AG10803 (cell line): ENCODE measurements around the gene DNAH10.

Source experiments
- DNase-seq: peaks from one replicate; pipeline ENCODE4 v3.0.0; 2010; ENCODE audit warnings: low read depth
- H3K4me3 ChIP-seq: 2 replicates; pipeline ENCODE4 v1.5.1; 2011; ENCODE audit warnings: mild to moderate bottlenecking, low read length, control low read depth
- TF ChIP-seq, protein P1 (sequence below): conservative IDR thresholded peaks from 2 replicates; pipeline ENCODE4 v1.5.1; 2011; ENCODE audit warnings: mild to moderate bottlenecking, low read length, control low read depth, inconsistent platforms

Gene DNAH10

DNA sequence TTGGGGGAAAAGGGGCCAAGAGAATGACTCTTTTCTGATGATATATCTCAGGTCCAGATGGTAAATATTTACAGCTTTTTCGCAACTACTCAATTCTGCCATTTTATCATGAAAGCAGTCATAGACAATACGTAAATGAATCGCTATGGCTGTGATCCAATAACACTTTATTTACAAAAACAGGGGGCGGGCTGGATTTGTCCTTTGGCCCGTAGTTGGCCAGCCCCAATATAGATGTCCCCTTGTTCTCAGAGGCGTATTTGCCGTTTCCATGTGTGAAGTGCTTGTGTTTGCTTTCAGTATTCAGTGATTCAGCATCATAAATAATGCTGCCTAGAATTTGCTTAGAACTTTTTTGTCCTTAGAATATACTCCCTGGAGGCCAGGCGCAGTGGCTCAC, 133.3 kb downstream of the DNAH10 start:
- TF ChIP-seq, protein P1, sequence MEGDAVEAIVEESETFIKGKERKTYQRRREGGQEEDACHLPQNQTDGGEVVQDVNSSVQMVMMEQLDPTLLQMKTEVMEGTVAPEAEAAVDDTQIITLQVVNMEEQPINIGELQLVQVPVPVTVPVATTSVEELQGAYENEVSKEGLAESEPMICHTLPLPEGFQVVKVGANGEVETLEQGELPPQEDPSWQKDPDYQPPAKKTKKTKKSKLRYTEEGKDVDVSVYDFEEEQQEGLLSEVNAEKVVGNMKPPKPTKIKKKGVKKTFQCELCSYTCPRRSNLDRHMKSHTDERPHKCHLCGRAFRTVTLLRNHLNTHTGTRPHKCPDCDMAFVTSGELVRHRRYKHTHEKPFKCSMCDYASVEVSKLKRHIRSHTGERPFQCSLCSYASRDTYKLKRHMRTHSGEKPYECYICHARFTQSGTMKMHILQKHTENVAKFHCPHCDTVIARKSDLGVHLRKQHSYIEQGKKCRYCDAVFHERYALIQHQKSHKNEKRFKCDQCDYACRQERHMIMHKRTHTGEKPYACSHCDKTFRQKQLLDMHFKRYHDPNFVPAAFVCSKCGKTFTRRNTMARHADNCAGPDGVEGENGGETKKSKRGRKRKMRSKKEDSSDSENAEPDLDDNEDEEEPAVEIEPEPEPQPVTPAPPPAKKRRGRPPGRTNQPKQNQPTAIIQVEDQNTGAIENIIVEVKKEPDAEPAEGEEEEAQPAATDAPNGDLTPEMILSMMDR = no peak
- no peak for DNase-seq
- no peak overlapping the region for H3K4me3 ChIP-seq

DNA sequence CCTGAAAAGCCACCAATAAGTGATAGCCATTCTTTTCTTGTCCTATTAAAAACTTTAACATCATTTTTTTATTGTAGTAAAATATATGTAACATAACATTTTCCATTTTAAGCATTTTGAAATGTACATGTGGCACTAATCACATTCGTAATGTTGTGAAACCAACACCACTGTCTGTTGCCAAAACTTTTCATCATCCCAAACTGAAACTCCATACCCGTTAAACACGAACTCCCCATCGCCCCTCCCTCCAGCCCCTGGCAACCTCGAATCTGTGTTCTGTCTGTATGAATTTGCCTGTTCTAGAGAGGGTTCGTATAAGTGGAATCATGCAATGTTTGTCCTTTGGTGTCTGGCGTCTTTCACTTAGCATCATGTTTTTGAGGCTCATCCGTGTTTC, 134.7 kb downstream of the DNAH10 start:
- peak overlapping the region; percentile 57 for H3K4me3 ChIP-seq
- DNase-seq = peak; percentile 89

DNA sequence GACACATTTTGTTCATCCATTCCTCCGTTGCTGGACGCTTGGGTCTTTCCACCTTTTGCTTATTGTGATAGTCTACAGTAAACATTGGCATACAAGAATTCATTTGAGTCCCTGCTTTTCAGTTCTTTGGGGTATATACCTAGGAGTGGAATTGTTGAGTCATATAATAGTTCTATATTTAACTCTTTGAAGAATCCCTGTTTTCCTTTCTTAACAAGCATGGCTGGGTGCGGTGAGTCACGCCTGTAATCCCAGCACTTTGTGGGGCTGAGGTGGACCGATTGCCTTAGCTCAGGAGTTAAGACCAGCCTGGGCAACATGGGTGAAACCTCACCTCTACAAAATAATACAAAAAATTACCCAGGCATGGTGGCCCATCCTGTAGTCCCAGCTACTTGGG, 135.1 kb downstream of the DNAH10 start:
- H3K4me3 ChIP-seq = peak overlapping the region; percentile 57

More for the DNA sequence above, 134.7 kb downstream of the DNAH10 start:
- TF ChIP-seq, protein P1 = no peak

DNA sequence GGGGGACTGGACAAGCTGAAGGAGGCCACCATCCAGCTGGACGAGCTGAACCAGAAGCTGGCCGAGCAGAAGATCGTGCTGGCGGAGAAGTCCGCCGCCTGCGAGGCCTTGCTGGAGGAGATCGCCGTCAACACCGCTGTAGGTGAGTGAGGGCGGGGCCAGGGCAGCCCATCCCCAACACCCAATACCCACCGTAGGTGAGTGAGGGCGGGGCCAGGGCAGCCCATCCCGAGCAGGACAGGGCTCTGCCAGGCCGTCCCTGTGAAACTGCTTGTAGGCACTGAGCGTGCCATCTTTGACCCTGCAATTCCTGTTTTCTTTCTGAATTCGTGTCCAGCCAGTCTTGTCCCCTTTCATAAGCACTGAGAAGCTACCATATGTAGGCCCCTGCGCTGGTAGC, 136.6 kb downstream of the DNAH10 start:
- no peak for DNase-seq
- H3K4me3 ChIP-seq = no peak overlapping the region
- TF ChIP-seq, protein P1 = no peak

More for the DNA sequence above, 135.1 kb downstream of the DNAH10 start:
- TF ChIP-seq, protein P1 = no peak
- DNase-seq = peak; percentile 71

DNA sequence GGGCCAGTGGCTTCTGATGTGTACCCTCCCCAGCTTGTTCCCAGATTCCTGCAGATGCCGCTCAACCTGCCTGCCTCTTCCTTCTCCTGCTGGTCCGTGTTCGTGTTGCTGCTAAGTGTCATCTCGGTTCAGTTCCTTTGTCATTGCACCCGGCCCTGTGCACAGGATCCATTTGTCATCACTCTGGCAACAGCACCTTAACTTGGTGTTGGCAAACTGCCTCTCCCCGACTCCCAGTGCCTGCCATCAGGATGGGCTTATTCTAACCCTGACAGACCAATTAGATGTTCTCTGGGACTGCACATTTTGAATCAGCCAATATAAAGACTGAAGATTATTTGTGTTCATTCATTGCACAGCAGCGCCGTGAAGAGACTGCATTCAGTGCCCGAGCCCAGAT, 137.3 kb downstream of the DNAH10 start:
- H3K4me3 ChIP-seq = no peak overlapping the region
- TF ChIP-seq, protein P1 = no peak
- DNase-seq = no peak

DNA sequence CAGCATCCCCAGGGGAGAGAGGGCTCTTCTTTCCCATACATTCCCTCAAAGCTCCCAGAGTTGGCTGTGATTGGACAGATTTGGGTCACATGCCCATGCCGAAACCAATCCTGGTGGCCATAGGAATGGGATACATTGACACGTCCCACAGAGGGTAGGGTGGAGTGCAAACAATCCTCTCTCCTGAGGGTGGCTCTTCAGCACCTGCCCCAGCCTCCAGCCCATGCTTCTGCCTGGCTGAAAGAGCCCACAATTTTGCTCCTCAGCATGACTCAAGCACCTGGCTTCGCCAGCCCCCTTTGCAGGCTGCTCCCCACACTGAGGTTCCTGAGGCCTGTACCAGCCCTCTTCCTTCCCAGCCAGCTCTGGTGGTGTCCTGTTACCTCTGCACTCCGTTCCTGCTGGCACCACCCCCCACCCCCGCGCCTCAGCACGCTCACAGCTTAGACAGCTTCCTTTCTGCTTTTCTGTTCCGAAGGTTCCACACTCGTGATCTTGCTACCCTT, 138.8 kb downstream of the DNAH10 start:
- no peak for DNase-seq

DNA sequence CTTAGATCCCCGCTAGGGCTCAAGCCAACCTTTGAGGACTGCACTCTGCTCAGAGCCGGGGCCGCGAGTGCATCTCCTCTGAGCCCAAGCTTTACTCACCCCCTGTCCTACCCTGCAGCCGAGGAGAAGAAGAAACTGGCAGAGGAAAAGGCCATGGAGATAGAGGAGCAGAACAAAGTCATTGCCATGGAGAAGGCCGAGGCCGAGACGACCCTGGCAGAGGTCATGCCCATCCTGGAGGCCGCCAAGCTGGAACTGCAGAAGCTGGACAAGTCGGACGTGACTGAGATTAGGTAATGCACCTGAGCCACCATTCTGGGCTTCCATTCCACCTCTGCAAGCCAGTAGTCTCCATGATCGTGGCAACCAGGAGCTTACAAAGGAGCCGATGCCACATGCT, 140.7 kb downstream of the DNAH10 start:
- no peak overlapping the region for H3K4me3 ChIP-seq
- DNase-seq = no peak
- TF ChIP-seq, protein P1 = no peak

More for the DNA sequence above, 138.8 kb downstream of the DNAH10 start:
- TF ChIP-seq, protein P1 = no peak
- H3K4me3 ChIP-seq = no peak overlapping the region
